Measurements from ENCODE around the gene RPS19BP1.
A peak's percentile ranks its signal among the peaks of the same experiment; 100 is the strongest.

RPS19BP1 gene, protein sequence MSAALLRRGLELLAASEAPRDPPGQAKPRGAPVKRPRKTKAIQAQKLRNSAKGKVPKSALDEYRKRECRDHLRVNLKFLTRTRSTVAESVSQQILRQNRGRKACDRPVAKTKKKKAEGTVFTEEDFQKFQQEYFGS

DNA sequence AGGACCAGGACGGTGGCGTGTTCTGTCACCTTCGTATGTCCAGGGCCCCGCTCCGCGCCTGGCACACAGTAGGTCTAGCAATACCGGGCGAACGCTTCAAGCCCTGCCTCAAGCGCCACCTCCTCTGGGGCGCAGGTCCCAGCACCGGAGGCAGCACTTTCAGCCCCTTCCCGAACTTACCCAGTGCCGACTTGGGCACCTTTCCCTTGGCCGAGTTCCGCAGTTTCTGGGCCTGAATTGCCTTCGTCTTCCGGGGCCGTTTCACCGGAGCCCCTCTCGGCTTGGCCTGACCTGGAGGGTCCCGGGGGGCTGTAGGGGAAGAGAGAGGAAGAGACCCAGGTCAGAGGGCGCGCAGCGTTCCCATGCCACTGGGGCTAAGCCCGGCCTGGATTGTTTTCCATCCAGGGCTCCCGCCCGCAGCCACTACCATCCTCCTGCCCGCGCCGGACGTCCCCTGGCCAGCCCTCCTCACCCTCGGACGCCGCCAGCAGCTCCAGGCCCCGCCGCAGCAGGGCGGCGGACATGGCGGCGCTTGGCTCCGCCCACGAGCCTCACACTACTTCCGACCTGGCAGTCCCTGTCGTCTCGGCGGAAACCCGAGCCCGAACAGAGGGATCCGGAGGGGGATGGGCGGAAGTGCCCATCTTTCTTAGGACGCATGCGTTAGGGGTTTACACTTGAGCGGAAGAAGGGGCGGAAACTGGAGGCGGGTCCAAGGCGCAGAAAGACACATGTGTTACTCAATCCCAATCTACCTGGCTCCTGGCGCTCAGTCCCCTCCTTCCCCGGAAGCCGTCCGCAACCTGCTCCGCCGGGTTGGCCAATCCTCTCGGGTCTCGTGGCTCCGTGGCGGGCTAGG is at the start of gene RPS19BP1:
RPS19BP1 (minus strand) TSS at position 534 of the 859 bp plus-strand sequence; CDS start at position 524, 10 bp downstream.
- DNase-seq (ENCODE audit: low read depth in 2 of 2, low spot score in 1 of 2), result peak; percentile 97 to 99

DNA sequence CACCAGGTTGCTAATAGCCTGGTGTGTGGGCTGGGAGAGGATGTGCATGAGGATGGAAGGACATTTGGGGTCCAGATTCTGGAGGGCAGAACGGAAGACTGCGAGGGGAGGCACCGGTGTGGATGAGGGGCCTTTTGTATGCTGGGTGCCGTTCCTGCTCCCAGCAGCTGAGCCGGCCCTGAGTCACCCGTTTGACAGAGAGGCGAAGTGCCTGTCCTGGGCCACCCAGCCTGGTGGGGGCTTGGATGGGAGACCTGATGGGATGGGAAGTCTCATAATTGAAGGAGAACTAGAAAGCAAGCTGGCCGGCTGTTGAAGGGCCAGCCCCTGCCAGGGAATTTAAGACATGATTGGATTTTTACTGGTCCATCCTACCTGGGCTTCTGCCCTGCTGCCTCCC is 48.8 kb upstream of the RPS19BP1 start:
- DNase-seq (ENCODE audit: low read depth in 2 of 2, low spot score in 1 of 2), result no peak

DNA sequence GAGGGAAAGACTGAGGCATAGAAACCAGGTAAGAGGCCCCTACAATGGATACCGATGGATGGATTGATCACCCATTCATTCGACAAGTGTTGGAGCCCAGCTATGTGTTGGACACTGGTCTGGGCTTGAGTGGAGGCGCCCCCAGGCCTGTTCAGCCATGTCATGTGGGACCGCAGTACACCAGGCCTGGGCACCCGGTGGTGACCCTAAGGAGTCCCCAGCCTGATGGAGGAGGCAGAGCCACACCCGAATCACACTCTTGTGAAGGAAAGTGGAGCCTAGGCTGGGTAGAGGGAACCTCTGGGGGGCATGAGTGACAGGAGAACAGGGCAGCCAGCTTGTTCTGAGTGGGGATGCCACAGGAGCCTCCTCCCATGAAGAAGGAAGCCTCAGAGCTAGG is 48.2 kb upstream of the RPS19BP1 start:
- DNase-seq (ENCODE audit: low read depth in 2 of 2, low spot score in 1 of 2), result no peak

DNA sequence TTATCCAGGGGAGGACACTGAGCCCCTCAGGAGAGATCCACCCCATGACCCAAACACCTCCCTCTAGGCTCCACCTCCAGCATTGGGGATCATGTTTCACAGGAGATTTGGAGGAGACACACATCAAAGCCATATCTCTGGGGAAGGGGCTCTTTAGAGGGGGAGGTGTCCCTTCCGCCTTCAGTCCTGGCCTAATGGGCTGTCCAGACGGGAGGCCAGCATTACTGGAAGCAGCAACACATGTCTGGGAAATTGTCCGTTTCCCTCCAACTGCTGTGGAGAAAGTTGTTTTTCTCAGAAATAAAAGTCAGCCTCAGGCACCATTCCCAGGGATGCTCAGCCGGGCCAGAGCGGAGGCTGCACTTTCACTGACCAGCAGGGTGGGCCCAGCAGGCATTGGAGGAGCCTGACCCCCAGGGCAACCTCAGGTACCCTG is 47.5 kb upstream of the RPS19BP1 start:
- no peak for DNase-seq (ENCODE audit: low read depth in 2 of 2, low spot score in 1 of 2)

DNA sequence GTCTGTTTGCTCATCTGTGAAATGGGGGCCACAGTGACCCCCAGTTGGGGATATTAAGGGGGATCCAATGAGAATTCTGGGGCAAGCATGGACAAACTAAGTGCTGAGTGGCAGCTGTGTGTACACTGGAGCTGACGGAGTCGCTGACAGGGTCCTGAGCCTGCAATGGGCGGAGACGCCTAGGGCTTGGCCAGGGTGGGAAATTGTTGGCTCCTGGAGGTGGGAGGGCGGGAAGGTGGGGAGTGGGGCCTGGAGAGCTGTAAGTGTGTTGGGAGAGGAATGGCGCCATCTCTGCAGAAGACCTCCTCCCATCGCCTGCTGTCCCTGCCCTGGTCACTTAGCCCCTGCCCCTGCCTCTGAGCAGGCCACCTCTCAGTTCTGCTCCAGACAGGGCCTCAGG is 45.4 kb upstream of the RPS19BP1 start:
- DNase-seq (ENCODE audit: low read depth in 2 of 2, low spot score in 1 of 2), result no peak

DNA sequence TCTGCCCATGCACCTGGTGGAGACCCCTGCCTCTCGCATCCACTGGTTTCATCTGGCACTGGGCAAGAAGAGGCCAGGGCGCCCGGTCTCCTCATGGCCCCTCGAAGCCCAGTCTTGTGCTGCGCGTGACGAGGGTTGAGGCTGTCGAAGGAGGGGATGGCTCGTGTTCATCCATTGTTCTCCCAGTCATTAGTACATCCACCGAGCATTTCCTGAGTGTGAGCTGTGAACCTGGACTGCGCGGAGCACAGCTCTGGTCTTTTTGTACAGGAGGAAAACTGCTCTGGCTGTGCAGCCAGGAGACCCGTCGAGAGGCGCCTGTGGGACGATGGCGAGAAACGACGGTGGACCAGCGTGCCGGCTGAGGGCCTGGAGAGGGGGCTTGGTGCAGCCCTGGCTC is 44.8 kb upstream of the RPS19BP1 start:
- no peak for DNase-seq (ENCODE audit: low read depth in 2 of 2, low spot score in 1 of 2)

DNA sequence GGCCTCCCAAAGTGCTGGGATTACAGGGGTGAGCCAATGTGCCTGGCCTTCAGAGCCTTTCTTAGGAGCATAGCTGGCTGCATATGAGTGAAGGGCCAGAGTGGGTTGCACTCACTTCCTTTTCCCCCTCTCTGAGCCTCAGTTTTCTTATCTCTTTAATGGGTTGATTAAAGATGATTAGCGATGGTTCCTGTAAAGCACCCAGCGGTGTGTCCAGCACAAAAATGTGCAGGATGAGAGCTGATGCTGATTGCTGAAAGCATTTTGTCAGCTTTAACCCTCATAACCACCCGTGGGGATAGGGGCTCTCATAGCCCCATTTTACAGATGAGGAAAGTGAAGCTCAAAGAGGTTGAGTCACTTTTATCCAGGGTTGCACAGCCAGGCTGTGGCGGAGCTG is 43.5 kb upstream of the RPS19BP1 start:
- no peak for DNase-seq (ENCODE audit: low read depth in 2 of 2, low spot score in 1 of 2)

DNA sequence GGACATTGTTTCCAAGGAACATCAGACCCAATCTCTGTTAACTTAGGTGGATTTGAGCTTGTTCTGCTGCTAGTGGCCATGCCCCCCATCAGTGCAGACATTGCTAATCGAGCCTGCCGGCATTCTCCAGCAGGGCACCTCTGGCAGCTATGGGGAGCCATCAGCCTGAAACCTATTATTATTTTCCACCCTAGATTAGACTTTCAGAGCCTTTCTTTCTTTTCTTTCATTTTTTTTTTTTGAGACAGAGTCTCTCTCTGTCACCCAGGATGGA is 42.9 kb upstream of the RPS19BP1 start:
- no peak for DNase-seq (ENCODE audit: low read depth in 2 of 2, low spot score in 1 of 2)

DNA sequence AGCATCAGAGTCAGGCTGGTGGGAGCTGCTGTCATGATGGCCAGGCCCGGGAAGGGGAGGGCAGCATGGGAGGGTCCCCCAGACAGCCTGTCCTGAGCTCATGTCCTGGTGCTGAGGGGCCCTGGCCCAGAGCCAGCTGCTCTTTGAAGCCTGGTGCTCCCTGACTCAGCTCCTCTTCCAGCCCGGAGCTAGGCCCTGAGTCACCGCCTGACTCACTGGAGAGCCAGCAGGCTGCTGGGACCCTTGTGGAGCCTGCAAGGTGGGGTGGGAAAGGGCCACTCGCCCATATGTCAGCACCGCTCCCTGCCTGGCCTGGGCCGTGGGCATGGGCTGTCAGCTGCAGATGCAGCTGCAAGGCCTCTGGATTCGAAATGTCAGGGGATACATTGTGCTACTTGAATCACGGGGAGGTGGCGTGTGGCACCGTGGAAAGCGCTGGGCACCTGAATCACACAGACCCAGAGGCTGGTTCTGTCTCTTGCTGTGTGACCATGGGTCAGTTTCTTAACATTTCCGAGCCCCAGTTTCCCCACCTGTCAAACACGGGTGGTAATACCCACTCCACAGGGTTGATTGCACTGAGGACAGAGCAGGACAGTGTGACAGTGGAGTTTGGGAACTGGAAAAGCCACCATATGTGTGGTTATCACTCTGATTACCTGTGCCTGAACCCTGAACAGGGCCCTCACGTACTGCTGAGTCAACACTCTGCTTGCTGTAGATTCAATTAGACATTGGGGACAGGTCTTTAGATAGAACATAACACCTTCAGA is 42.4 kb upstream of the RPS19BP1 start:
- DNase-seq (ENCODE audit: low read depth in 2 of 2, low spot score in 1 of 2), result no peak

DNA sequence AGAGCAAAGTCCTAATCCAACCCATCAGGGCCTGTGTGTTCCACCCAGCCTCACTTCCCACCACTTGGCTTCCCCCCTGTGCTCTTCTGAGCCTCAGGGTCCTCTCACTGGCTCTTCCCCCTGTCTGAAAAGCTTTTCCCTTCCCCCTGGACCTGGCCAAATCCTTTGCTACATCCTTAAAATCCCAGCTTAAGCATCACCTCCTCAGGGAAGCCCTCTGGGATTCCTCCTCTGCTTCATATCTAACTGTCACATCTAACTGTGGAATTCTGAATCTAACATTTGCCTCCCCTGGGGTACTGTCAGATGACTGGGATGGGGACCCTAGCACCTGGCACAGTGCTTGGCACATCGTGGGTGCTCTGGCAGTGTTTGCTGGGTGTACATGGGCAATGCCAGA is 39.0 kb upstream of the RPS19BP1 start:
- no peak for DNase-seq (ENCODE audit: low read depth in 2 of 2, low spot score in 1 of 2)

DNA sequence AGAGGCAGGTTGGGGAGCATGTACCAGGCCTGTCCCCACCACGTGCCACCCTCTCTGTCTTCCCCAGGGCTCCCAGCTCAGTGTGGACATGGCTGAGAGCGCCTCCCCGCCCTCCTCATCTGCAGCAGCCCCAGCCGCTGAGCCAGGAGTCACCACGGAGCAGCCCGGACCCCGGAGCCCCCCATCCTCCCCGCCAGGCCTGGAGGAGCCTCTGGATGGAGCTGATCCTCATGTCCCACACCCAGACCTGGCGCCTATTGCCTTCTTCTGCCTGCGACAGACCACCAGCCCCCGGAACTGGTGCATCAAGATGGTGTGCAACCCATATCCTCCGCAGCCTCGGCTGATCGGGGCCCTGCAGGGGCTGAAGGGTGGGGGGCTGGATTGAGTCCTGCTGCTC is 38.1 kb upstream of the RPS19BP1 start, which contains the start of gene CACNA1I:
CACNA1I (plus strand) TSS at position 89 of the 400 bp plus-strand sequence; CDS start at position 89, 0 bp downstream.
- DNase-seq (ENCODE audit: low read depth in 2 of 2, low spot score in 1 of 2), result no peak

DNA sequence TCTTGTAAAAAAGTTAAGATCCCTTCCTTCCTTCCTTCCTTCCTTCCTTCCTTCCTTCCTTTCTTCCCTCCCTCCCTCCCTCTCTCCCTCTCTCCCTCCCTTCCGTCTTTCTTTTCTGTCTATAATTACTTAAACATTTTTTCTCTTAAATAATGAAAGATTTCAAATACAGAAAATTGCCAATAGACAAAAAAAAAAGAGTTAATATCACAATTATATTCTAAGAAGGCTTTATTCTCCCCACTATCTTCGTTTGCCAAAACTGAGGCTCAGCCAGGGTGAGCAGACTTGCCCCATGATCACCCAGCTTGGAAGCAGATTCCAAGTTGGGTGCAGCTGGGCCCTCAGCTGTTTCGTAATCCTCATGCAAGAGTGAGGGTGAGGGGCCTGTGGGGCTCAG is 37.7 kb upstream of the RPS19BP1 start:
- no peak for DNase-seq (ENCODE audit: low read depth in 2 of 2, low spot score in 1 of 2)

DNA sequence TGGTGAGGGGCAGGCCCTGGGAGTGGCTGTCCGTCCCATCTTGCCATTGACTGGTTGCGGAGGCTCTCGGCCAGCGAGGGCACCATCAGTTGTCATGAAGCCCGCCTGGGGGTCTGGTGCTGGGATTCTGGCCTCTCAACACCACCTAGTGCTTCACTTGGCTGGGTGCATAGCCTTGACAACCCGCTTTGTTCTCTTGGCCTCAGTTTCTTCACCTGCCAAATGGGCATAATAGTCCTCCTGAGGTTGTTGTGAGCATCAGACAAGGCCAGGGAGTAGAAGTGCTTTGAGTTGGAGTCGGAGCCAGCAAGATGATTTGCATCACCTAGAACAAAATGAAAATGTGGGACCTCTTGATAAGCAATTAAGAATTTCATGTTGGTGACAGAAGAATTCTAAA is 36.5 kb upstream of the RPS19BP1 start:
- DNase-seq (ENCODE audit: low read depth in 2 of 2, low spot score in 1 of 2), result no peak

DNA sequence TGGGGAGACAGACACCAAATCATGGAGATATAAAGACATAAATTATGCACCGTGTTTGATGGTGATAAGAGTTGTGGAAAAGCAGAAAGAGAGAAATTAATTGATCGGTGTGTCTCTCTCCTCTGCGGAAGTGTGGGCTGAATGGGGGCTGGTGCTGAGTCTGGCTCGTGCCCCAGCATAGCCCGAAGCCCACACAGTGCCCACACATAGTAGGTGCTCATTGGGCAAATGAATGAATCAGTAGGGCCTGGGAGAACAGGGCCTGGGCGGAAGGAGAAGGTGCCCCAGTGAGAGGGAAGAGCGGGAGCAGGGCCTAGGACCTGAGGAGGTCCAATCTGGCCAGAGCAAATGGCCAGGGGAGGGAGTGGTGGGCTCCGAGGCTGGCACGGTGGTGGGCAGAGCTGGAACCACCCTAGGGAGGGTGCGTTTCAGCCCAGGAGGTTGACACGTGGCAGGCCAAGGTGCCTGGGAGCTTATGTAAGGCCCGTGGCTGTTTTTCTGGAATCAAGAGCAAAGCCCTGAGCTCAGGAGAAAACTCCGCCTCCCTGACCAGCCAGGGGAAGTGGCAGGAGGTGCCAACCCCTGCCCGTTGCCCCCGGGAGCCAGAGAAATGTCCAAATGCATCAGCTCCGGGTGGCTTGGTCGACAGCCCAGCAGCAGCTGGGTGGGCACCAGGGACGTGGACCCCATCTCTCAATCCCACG is 35.9 kb upstream of the RPS19BP1 start:
- DNase-seq (ENCODE audit: low read depth in 2 of 2, low spot score in 1 of 2), result no peak

DNA sequence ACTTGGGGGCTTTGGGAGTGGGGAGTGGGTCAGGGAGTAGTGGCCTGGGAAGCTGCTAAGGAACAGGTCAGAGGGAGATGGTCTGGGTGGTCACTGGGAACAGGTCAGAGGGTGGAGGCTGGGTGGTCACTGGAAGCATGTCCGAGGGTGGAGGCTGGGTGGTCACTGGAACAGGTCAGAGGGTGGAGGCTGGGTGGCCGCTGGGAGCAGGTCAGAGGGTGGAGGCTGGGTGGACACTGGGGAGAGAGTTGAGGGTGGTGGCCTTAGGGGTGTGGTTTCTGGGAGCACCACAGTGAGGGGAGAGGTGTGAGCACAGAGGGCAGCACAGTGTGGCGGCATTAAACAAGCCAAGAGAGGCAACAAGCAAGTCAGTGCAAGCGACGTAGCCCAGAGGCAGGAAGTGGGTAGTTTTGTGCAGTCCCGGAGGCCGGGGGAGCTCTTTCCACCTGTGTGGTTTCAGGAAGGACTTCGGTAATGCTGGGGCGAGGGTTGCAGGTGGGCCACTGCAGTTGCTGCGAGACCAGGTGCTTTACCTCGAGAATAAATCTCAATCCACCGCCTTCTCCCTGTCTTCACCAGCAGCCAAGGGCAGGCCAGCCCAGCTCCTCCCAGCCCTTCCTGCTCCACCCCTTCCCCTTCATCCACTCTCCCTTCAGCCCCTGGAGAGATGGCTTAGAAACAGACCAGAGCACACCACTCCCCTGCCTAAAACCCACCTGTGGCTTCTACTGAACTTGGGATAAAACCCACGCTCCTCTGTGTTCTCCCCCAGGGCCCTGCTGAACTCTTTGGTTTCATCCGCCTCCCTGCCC is 34.8 kb upstream of the RPS19BP1 start:
- peak in 1 of 2 donors; percentile 4 for DNase-seq (ENCODE audit: low read depth in 2 of 2, low spot score in 1 of 2)

DNA sequence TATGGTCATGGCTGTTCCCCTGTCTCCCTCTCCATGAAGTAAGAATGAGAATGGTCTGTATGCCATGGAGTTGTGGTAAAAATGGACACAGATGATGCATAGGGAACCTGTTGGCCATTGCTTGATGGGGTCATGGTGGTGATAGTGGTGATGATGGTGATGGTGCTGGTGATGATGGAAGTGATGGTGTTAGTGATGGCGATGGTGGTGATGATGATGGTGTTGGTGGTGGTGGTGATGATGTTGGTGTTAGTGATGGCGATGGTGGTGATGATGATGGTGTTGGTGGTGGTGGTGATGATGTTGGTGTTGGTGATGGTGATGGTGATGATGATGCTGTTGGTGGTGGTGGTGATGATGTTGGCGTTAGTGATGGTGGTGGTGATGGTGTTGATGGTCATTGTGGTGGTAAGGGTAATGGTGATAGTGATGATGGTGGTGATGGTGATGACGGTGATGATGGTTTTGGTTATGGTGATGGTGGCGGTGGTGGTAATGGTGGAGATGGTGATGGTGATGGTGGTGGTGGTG is 32.9 kb upstream of the RPS19BP1 start:
- DNase-seq (ENCODE audit: low read depth in 2 of 2, low spot score in 1 of 2), result no peak

DNA sequence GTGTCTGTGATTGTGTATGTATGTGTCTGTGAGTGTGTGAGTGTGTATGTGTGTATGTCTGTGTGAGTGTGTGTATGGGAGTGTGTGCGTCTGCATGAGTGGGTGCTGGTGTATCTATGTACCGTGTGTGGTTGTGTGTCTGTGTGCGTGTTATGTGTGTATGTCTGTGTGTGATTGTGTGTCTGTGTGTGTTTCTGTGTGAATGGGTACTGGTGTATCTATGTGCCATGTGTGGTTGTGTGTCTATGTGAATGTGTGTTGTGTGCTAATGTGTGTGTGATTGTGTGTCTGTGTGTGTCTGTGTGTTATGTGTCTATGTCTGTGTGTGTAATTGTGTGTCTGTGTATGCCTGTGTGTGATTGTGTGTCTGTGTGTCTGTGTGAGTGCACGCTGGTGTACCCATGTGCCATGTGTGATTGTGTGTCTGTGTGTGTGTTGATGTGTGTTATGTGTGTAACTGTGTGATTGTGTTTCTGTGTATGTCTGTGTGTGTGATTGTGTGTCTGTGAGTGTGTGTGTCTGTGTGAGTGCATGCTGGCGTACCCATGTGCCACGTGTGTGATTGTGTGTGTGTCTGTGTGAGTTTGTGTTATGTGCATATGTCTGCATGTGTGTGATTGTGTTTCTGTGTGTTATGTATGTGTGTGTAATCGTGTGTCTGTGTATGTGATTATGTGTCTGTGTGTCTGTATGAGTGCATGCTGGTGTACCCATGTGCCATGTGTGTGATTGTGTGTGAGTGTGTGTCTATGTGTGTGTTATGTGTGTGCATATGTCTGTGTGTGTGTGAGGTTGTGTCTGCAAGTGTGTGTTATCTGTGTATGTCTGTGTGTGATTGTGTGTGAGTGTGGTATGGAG is 31.3 kb upstream of the RPS19BP1 start:
- no peak for DNase-seq (ENCODE audit: low read depth in 2 of 2, low spot score in 1 of 2)

DNA sequence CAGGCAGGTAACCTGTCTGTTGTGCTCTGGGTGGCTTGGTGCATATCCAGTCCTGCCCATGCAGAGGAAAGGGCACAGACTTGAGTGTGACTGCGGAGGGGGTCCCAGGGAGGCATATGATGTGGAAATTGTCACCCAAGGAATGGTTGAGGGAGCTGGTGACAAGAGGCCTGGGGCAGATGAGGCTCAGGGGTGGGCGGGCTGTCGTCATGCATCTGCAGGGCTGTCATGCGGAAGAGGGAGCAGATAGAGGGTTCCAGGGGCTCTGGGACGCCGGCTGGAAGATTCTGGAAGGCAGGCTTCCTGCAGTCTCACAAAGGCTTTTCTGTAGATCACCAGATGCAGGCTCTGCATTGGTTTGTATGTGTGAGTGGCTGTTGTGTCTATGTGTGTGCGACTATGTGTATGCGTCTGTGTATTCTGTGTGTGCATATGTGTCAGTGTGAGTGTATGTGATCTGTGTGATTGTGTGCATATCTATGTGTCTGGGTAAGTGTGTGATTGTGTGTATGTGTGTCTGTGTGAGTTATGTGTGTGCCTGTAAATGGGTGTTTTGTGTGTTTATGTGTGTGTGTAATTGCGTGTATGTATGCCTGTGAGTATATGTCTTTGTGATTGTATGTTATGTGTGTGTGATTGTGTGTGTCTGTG is 30.4 kb upstream of the RPS19BP1 start:
- no peak for DNase-seq (ENCODE audit: low read depth in 2 of 2, low spot score in 1 of 2)

DNA sequence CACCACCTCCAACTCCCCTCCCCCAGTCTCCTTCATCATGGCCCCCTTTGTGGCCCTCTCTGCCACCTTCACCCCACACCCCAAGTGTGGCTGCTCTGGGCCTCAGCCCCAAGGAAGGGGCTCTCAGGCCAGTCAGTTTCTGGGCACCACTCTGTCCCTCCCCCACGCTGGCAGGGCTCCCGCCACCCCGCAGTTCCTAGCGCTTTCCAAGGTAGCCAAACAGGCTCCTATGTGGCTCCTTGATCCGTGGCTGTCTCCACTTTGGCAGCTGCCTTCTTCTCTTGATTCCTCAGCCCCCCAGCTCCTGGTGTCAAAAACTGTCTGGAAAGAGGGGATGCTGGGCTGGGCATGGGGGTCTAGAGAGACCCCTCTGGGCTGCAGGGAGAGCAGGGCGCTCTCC is 27.6 kb upstream of the RPS19BP1 start:
- no peak for DNase-seq (ENCODE audit: low read depth in 2 of 2, low spot score in 1 of 2)
